Endodermal cell (in vitro differentiated cells): ENCODE data around the gene ANKRD42. TPM values are rescaled to one million over a fixed set of nuclear protein-coding genes. Genes with fewer than 3 reads are reported as not detected.

Experiments
- DNase-seq: peaks from one replicate; pipeline ENCODE4 v3.0.0-alpha.2; 2017
- H3K27ac ChIP-seq: 2 replicates; pipeline ENCODE4 v1.5.1; 2013; ENCODE audit warnings: mild to moderate bottlenecking, low read depth, low read length, moderate library complexity
- H3K27me3 ChIP-seq: 2 replicates; pipeline ENCODE4 v1.6.1; 2013; ENCODE audit warnings: mild to moderate bottlenecking, low read length, moderate library complexity; ENCODE audit not compliant: insufficient read depth, control insufficient read depth, poor library complexity, severe bottlenecking
- H3K36me3 ChIP-seq: 2 replicates; pipeline ENCODE4 v1.7.0; 2013; ENCODE audit warnings: mild to moderate bottlenecking, low read length, moderate library complexity; ENCODE audit not compliant: control insufficient read depth, insufficient read depth
- H3K4me1 ChIP-seq: one replicate; pipeline ENCODE4 v1.7.0; 2013; ENCODE audit warnings: low read length; ENCODE audit not compliant: control insufficient read depth, insufficient read depth
- H3K4me3 ChIP-seq: 2 replicates; pipeline ENCODE4 v1.5.1; 2013; ENCODE audit warnings: mild to moderate bottlenecking, low read length, moderate library complexity
- H3K9ac ChIP-seq: 2 replicates; pipeline ENCODE4 v1.6.1; 2013; ENCODE audit warnings: mild to moderate bottlenecking, low read length, moderate library complexity; ENCODE audit not compliant: poor library complexity, severe bottlenecking; ENCODE audit errors: extremely low read depth
- H3K9me3 ChIP-seq: 2 replicates; pipeline ENCODE4 v1.6.1; 2013; ENCODE audit warnings: mild to moderate bottlenecking, low read length, moderate library complexity; ENCODE audit not compliant: control insufficient read depth
- H3K27ac Mint-ChIP-seq: 2 replicates; pipeline ENCODE4 v1.8.0; 2020; ENCODE audit warnings: mixed read lengths
- H3K27me3 Mint-ChIP-seq: 2 replicates; pipeline ENCODE4 v1.8.0; 2021; ENCODE audit warnings: mild to moderate bottlenecking, mixed read lengths; ENCODE audit not compliant: insufficient read depth
- H3K36me3 Mint-ChIP-seq: 2 replicates; pipeline ENCODE4 v1.8.0; 2020; ENCODE audit warnings: low read depth, mixed read lengths
- H3K4me1 Mint-ChIP-seq: 2 replicates; pipeline ENCODE4 v1.8.0; 2020; ENCODE audit warnings: mixed read lengths
- H3K4me3 Mint-ChIP-seq: 2 replicates; pipeline ENCODE4 v1.8.0; 2020; ENCODE audit warnings: mild to moderate bottlenecking, moderate library complexity, mixed read lengths
- H3K9me3 Mint-ChIP-seq: 2 replicates; pipeline ENCODE4 v1.8.0; 2020; ENCODE audit warnings: mild to moderate bottlenecking, mixed read lengths
- WGBS, 2 experiments: methylation state at CpG; one replicate each; pipeline versions ENCODE4 v1.1.5 to v1.1.7; 2013; ENCODE audit warnings: missing lambda C conversion rate in 2 of 2, mixed read lengths in 1 of 2; ENCODE audit not compliant: insufficient coverage in 1 of 2, insufficient read length in 1 of 2; 5-methylcytosine and 5-hydroxymethylcytosine counted together
- total RNA-seq, 2 donors: library from RNA; stranded (reverse); fragmentation: NEBNext Ultra II Directional in 1 of 2; extraction: Animal tissue kit (Norgen Biotek cat#: 25700) in 1 of 2; gene quantifications; 2 replicates in 1 of 2; 3 replicates in 1 of 2; pipeline ENCODE4 v1.2.1, GENCODE V29; 2021
- TF ChIP-seq, protein P1 (sequence below): fragments of 200-600 bp; sonication (generic); conservative IDR thresholded peaks from 2 replicates; pipeline ENCODE4 v1.5.0; 2021; ENCODE audit warnings: antibody characterized with exemption, mild to moderate bottlenecking

Gene ANKRD42
- total RNA-seq, 2 donors from 2014 or later: 11.1 to 11.4 TPM

DNA sequence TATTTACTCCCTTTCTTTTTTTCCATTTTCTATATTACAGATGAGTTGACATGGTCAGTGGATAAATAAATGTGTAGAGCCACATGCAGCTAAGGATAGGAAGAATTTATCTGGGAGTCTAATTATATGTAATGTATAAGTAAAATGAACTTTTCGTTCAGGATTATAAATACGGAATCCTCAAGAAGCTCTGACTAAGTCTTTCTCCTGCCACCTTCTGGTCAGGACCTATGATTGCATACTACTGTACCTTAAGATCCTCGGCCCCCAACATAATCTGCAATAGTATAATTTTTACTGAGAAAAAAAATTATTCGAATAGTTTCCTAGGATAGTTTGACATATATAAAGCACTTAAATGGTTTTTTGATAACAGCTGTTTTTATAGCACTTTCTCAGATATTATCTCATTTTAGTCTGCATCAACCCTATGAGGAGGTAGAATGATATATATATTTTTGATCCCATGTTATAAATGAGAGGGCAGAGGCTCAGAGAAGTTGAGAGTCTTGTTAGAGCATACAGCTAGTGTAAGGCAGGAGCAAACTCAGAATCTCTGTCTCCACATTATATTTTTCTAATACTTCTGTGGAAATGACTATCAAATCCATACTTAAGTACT is 56.6 kb downstream of the ANKRD42 start:
- Mint-ChIP-seq H3K36me3 (peaks cover 2% of the 10 kb centered on the region), H3K27ac (no peak overlapping the region), H3K27me3 (no peaks in the 10 kb centered on the region), H3K9me3 (no peaks in the 10 kb centered on the region), H3K4me1 (no peaks in the 10 kb centered on the region), H3K4me3 (no peak overlapping the region)
- no peaks in the 10 kb centered on the region for H3K9me3 ChIP-seq
- TF ChIP-seq, protein P1, sequence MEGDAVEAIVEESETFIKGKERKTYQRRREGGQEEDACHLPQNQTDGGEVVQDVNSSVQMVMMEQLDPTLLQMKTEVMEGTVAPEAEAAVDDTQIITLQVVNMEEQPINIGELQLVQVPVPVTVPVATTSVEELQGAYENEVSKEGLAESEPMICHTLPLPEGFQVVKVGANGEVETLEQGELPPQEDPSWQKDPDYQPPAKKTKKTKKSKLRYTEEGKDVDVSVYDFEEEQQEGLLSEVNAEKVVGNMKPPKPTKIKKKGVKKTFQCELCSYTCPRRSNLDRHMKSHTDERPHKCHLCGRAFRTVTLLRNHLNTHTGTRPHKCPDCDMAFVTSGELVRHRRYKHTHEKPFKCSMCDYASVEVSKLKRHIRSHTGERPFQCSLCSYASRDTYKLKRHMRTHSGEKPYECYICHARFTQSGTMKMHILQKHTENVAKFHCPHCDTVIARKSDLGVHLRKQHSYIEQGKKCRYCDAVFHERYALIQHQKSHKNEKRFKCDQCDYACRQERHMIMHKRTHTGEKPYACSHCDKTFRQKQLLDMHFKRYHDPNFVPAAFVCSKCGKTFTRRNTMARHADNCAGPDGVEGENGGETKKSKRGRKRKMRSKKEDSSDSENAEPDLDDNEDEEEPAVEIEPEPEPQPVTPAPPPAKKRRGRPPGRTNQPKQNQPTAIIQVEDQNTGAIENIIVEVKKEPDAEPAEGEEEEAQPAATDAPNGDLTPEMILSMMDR: peak; percentile 83
- 33 to 47% methylated on average over 1 to 2 of the region's 4 CpGs for WGBS, 2 experiments
- H3K4me3 ChIP-seq: no peak overlapping the region
- no peaks in the 10 kb centered on the region for H3K36me3 ChIP-seq
- no peak for DNase-seq
- no peaks in the 10 kb centered on the region for H3K4me1 ChIP-seq
- no peak overlapping the region for H3K27ac ChIP-seq
- no peaks in the 10 kb centered on the region for H3K27me3 ChIP-seq
- H3K9ac ChIP-seq: no peak overlapping the region

DNA sequence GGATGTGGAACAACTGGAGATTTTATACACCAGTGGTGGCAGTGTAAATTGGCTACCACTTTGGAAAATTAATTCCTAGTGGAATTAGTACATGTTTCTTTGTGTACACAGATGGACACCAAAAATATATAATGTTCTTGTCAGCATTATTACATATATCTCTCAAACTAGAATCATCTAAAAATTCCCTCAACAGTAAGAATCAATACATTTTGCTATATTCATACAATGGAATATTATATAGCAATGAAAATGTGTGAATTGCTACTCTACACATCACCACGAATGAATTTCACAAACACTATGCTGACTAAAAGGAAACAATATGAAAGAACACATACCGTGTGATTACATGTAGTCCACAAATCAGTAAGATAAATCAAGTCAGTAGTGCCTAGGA is 58.8 kb downstream of the ANKRD42 start:
- WGBS, 2 experiments: 100% methylated on average over 1 of the region's 2 CpGs
- Mint-ChIP-seq H3K27ac (no peak overlapping the region), H3K9me3 (no peaks in the 10 kb centered on the region), H3K4me1 (no peaks in the 10 kb centered on the region), H3K27me3 (no peaks in the 10 kb centered on the region), H3K36me3 (peaks cover 2% of the 10 kb centered on the region), H3K4me3 (no peak overlapping the region)
- no peaks in the 10 kb centered on the region for H3K27me3 ChIP-seq
- no peak overlapping the region for H3K9ac ChIP-seq
- no peaks in the 10 kb centered on the region for H3K9me3 ChIP-seq
- H3K36me3 ChIP-seq: peaks cover 4% of the 10 kb centered on the region
- no peak overlapping the region for H3K27ac ChIP-seq
- no peak for DNase-seq
- no peak overlapping the region for H3K4me3 ChIP-seq
- no peaks in the 10 kb centered on the region for H3K4me1 ChIP-seq
- TF ChIP-seq, protein P1: no peak

DNA sequence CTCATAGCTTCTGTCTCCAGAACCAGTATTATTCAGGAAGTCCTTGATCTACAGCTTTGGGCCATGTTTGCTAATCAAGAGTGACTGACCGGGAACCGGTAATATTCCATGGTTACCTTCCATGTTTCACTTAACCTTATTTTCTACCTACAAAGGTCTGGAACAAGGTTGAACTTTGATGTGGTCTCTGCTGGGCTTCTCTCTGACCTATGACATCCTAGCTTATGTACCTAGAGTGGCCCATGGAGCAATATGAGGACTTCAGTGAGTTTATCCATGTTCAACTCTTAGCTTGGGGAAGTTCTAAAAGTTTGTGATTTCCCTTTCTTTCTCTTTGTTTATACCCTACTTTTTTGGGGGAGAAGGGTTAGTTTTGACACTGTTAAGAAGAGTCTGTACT is 59.4 kb downstream of the ANKRD42 start:
- Mint-ChIP-seq H3K9me3 (no peaks in the 10 kb centered on the region), H3K27me3 (no peaks in the 10 kb centered on the region), H3K4me3 (no peak overlapping the region), H3K36me3 (peaks cover 7% of the 10 kb centered on the region), H3K27ac (no peak overlapping the region), H3K4me1 (no peaks in the 10 kb centered on the region)
- no peak for DNase-seq
- Histone ChIP-seq H3K27me3 (no peaks in the 10 kb centered on the region), H3K4me1 (no peaks in the 10 kb centered on the region), H3K9ac (no peak overlapping the region), H3K36me3 (peaks cover 10% of the 10 kb centered on the region), H3K27ac (no peak overlapping the region), H3K9me3 (no peaks in the 10 kb centered on the region), H3K4me3 (no peak overlapping the region)
- WGBS, 2 experiments: 93 to 100% methylated on average over 2 of the region's 2 CpGs
- TF ChIP-seq, protein P1: no peak
